ENCODE measurements around the gene TNS3.

TNS3 gene

DNA sequence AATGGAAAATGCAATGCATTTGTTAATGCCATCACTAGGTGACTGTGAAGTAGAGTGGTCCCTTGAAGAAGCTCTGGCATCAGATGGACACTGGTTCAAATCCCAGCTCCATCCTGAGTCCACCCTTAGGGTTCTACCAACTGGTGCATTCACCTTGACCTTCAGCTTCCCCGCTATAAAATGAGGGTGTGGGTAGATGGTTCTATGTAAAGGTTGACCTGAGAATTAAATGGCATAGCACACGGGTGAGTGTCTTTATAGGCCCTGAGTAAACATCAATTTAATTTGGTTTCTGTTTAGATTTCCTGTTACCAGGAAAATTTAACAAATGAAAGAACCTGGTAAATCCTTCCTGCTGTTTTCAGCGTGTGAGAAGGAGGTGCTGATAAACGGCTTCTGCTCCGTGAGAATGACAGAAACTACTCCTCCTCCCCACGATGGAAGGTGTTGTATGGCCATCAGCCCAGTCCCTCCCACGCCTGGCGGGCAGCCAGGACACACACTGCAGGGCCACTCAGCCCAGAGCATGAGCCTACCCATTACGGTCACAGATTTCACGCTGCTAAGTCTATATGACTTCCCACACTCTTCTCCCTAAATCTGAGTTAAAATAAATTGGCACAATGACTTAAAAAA lies 210.1 kb downstream of the TNS3 start:
- in situ Hi-C loops (cut with MboI; ENCODE audit: low pct_unique_long_range_greater_than_20kb, low sequenced_read_pairs, unreplicated experiment): no loop called here
- TF ChIP-seq, protein P1, sequence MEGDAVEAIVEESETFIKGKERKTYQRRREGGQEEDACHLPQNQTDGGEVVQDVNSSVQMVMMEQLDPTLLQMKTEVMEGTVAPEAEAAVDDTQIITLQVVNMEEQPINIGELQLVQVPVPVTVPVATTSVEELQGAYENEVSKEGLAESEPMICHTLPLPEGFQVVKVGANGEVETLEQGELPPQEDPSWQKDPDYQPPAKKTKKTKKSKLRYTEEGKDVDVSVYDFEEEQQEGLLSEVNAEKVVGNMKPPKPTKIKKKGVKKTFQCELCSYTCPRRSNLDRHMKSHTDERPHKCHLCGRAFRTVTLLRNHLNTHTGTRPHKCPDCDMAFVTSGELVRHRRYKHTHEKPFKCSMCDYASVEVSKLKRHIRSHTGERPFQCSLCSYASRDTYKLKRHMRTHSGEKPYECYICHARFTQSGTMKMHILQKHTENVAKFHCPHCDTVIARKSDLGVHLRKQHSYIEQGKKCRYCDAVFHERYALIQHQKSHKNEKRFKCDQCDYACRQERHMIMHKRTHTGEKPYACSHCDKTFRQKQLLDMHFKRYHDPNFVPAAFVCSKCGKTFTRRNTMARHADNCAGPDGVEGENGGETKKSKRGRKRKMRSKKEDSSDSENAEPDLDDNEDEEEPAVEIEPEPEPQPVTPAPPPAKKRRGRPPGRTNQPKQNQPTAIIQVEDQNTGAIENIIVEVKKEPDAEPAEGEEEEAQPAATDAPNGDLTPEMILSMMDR (IDR thresholded peaks at IDR 0.05; ENCODE audit: extremely low read depth, insufficient read depth, missing control alignments): no peak
- no peak for DNase-seq (ENCODE audit: low spot score)

DNA sequence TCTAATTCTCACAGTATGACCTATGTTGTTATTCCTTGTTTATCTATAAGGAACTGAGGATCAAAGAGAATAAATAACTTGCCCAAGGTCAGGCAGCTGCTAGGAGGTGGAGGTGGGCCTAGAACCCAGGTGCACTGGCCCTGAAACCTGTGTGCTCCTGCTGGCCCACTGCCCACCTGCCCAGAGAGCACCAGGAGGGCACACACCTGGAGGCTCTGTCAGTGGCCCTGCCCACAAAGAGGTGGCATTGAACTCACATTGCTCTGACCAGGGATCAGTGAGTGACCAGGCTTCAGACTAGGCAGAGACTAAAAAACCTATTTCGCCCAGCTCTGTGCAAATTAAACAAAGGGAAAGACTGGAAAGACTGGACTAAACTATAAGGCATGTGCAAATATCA lies 210.6 kb downstream of the TNS3 start:
- DNase-seq (ENCODE audit: low spot score): no peak
- in situ Hi-C loops (cut with MboI; ENCODE audit: low pct_unique_long_range_greater_than_20kb, low sequenced_read_pairs, unreplicated experiment): no loop called here
- TF ChIP-seq, protein P1 (IDR thresholded peaks at IDR 0.05; ENCODE audit: extremely low read depth, insufficient read depth, missing control alignments): no peak

DNA sequence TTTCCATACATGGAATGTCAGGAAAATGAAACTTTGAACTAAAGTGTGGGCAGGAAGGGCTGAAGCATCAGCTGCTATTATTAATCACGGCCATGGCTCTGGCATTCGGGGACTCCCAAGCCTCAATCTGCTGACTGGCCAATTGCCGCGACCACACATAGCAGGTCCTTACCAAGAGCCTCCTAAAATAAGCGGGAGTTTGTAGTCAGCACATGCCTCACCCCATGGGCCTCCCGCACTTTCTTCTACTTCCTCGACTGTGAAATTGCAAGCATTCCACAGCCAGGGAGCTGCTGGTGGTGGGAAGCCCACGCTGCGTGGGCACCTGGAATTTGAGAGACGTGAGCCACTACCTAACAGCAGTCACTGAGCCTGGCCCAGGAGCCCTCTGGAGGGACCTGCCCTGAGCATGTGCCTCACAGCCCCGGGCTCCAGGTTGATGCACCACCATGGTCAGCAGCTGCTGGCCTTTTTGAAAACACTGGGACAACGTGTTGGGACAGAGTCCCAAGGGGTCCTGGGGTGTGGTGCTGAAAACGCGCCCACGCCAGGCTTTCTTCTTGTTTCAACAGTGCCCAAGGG lies 211.4 kb downstream of the TNS3 start:
- TF ChIP-seq, protein P1 (IDR thresholded peaks at IDR 0.05; ENCODE audit: extremely low read depth, insufficient read depth, missing control alignments): no peak
- in situ Hi-C loops (cut with MboI; ENCODE audit: low pct_unique_long_range_greater_than_20kb, low sequenced_read_pairs, unreplicated experiment): no loop called here
- DNase-seq (ENCODE audit: low spot score): no peak

DNA sequence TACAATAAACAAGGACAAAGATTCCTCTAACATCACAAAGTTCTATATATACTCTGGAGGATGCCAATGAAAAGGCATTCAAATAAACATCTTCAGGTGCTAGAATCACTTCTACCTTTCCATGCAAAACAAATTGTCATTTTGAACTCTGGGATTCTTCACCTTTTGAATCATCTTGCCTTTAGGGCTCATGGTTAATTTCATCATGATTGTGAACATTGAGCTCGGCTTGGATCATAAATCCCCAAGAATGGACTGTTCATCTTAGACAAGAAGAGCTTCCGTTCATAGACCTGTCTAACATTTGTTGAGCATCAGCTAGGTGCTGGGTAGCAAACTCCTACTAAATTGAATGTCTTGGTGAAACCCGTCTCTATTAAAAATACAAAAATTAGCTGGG lies 212.2 kb downstream of the TNS3 start:
- no peak for DNase-seq (ENCODE audit: low spot score)
- TF ChIP-seq, protein P1 (IDR thresholded peaks at IDR 0.05; ENCODE audit: extremely low read depth, insufficient read depth, missing control alignments): no peak
- in situ Hi-C loops (cut with MboI; ENCODE audit: low pct_unique_long_range_greater_than_20kb, low sequenced_read_pairs, unreplicated experiment): no loop called here

DNA sequence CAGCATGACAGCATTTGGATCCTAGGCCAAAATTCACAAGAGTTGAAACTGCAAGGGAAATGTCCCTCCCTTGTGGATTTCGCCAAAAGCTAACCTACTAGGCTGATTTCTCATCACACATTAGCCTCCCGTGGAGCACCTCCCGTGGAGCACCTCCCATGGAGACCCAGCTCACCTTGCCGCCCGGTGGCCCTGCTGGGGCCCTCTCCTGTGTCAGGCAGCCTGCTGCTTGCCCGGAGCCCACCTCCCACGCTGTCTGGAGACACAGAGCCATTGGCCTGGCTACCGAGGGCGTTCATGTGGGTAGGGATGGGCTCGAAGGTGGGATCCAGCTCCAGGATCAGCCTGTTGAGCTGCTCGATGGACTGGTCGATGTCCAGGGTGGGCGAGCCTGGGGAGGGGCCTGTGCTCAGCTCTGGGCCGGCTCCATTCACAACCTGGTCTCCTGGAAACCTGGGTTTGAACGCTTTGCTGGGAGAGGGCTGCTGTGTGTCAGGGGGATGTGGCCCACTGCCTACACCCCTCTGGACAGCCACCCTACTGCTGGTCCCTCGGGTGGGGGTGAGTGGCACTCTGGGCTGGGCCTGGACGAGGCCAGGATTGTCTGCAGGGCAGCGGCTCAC lies 213.6 kb downstream of the TNS3 start:
- TF ChIP-seq, protein P1 (IDR thresholded peaks at IDR 0.05; ENCODE audit: extremely low read depth, insufficient read depth, missing control alignments): no peak
- DNase-seq (ENCODE audit: low spot score): no peak
- in situ Hi-C loops (cut with MboI; ENCODE audit: low pct_unique_long_range_greater_than_20kb, low sequenced_read_pairs, unreplicated experiment): no loop called here

DNA sequence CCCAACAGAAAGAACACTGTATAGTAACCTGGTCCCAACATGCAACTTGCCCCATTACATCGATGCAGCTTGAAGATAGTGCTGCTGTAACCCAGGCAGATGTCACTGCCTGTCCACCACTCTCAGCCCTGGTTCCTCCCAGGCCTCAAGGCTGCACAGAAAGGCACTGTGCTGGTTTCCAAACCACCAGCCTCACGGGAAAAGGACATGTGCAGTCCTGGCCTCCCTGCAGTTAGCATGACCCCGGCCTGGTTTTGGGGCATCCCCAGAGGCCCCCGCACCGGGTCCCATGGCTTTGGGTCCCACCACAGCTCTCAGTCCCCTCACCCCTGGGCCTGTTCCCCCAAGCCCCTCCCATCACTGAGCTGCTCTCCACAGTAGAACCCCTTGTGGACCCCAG lies 214.5 kb downstream of the TNS3 start:
- in situ Hi-C loops (cut with MboI; ENCODE audit: low pct_unique_long_range_greater_than_20kb, low sequenced_read_pairs, unreplicated experiment): no loop called here
- TF ChIP-seq, protein P1 (IDR thresholded peaks at IDR 0.05; ENCODE audit: extremely low read depth, insufficient read depth, missing control alignments): no peak
- DNase-seq (ENCODE audit: low spot score): no peak
